Liver (tissue), 9 donors: ENCODE results near the gene TMEM44. TPM values are rescaled to one million over a fixed set of nuclear protein-coding genes. Genes with fewer than 3 reads are reported as not detected.

ENCODE experiments used
- DNase-seq: peaks from one replicate; pipeline ENCODE4 v3.0.0-alpha.2; 2017; ENCODE audit warnings: low spot score
- H3K27ac ChIP-seq, 2 donors: one replicate each; pipeline ENCODE4 v1.7.0; 2013; ENCODE audit warnings: inconsistent platforms in 2 of 2, low read length in 2 of 2, control low read depth in 1 of 2, low read depth in 1 of 2, mild to moderate bottlenecking in 1 of 2
- H3K27me3 ChIP-seq, 4 donors: one replicate each; pipeline versions ENCODE4 v1.6.1 to v1.7.0; 2013; ENCODE audit warnings: low read length in 3 of 4, inconsistent platforms in 1 of 4, mild to moderate bottlenecking in 1 of 4, moderate library complexity in 1 of 4; ENCODE audit not compliant: control insufficient read depth in 4 of 4, insufficient read depth in 4 of 4
- H3K36me3 ChIP-seq, 4 donors: one replicate each; pipeline versions ENCODE4 v1.6.1 to v1.7.0; 2013; ENCODE audit warnings: low read length in 3 of 4, mild to moderate bottlenecking in 3 of 4, low read depth in 1 of 4, moderate library complexity in 1 of 4; ENCODE audit not compliant: control insufficient read depth in 4 of 4, insufficient read depth in 3 of 4
- H3K4me1 ChIP-seq, 4 donors: one replicate each; pipeline versions ENCODE4 v1.6.1 to v1.7.0; 2013; ENCODE audit warnings: low read length in 3 of 4, mild to moderate bottlenecking in 3 of 4, moderate library complexity in 1 of 4; ENCODE audit not compliant: control insufficient read depth in 4 of 4, insufficient read depth in 4 of 4
- H3K4me3 ChIP-seq, 3 donors: one replicate each; pipeline versions ENCODE4 v1.6.1 to v1.7.0; 2013; ENCODE audit warnings: low read length in 3 of 3, control low read depth in 1 of 3, low read depth in 1 of 3, mild to moderate bottlenecking in 1 of 3
- H3K9ac ChIP-seq, 2 donors: one replicate each; pipeline ENCODE4 v1.7.0; 2013; ENCODE audit warnings: low read length in 2 of 2, mild to moderate bottlenecking in 2 of 2, moderate library complexity in 2 of 2, control low read depth in 1 of 2, low read depth in 1 of 2
- H3K9me3 ChIP-seq, 4 donors: one replicate each; pipeline versions ENCODE4 v1.6.1 to v1.7.0; 2013; ENCODE audit warnings: low read length in 3 of 4; ENCODE audit not compliant: control insufficient read depth in 4 of 4
- FOXA1 ChIP-seq: IDR thresholded peaks from 2 replicates; pipeline ENCODE4 v1.6.1; 2016; ENCODE audit warnings: antibody characterized with exemption
- FOXA2 ChIP-seq: IDR thresholded peaks from 2 replicates; pipeline ENCODE4 v1.6.1; 2016; ENCODE audit warnings: antibody characterized with exemption
- GABPA ChIP-seq, 2 donors: IDR thresholded peaks in 1 of 2; conservative IDR thresholded peaks in 1 of 2; 2 replicates each; pipeline ENCODE4 v1.6.1; 2016; ENCODE audit warnings: antibody characterized with exemption in 2 of 2, mild to moderate bottlenecking in 1 of 2, moderate library complexity in 1 of 2
- HNF4G ChIP-seq: IDR thresholded peaks from 2 replicates; pipeline ENCODE4 v1.6.1; 2016; ENCODE audit warnings: antibody characterized with exemption
- NR2F2 ChIP-seq: IDR thresholded peaks from 2 replicates; pipeline ENCODE4 v1.6.1; 2016; ENCODE audit warnings: antibody characterized with exemption
- RAD21 ChIP-seq, 2 donors: IDR thresholded peaks; 2 replicates each; pipeline ENCODE4 v1.6.1; 2016; ENCODE audit warnings: antibody characterized with exemption in 2 of 2, mild to moderate bottlenecking in 2 of 2
- RXRA ChIP-seq, 2 donors: IDR thresholded peaks; 2 replicates each; pipeline ENCODE4 v1.6.1; 2017 to 2018; ENCODE audit warnings: antibody characterized with exemption in 2 of 2, mild to moderate bottlenecking in 1 of 2
- YY1 ChIP-seq: IDR thresholded peaks from 2 replicates; pipeline ENCODE4 v1.6.1; 2016; ENCODE audit warnings: antibody characterized with exemption, mild to moderate bottlenecking
- ZBTB33 ChIP-seq: IDR thresholded peaks from 2 replicates; pipeline ENCODE4 v1.6.1; 2016; ENCODE audit warnings: antibody characterized with exemption
- WGBS: extraction: QIAGEN DNeasy Blood & Tissue Kit; methylation state at CpG from one replicate; pipeline ENCODE4 v1.1.7; 2013; 5-methylcytosine and 5-hydroxymethylcytosine counted together
- polyA plus RNA-seq, 2 donors: library from polyadenylated mRNA; stranded (reverse) in 1 of 2; unstranded in 1 of 2; fragments of 200-250 nt in 1 of 2; fragments of >200 nt in 1 of 2; fragmentation: Nextera tagmentation in 1 of 2; extraction: Ambion mirVana in 1 of 2; gene quantifications; one replicate each; pipeline versions ENCODE4 v1.2.1 to v1.2.3, GENCODE V29; 2013 to 2015
- total RNA-seq, 2 donors: library from RNA; depleted of rRNA; stranded (reverse); fragments of >200 nt; gene quantifications; one replicate each; pipeline ENCODE4 v1.2.3, GENCODE V29; 2014
- TF ChIP-seq, protein P1 (sequence below): fragments of 150-350 bp; IDR thresholded peaks from 2 replicates; pipeline ENCODE4 v1.5.1; 2017; ENCODE audit warnings: improper control_type of control experiment, low read depth, low read length; ENCODE audit not compliant: missing input control
- TF ChIP-seq, protein P2 (sequence below): IDR thresholded peaks from 2 replicates; pipeline ENCODE4 v1.6.1; 2016; ENCODE audit warnings: antibody characterized with exemption, mild to moderate bottlenecking
- TF ChIP-seq, protein P3 (sequence below): IDR thresholded peaks from 2 replicates; pipeline ENCODE4 v1.6.1; 2016; ENCODE audit warnings: antibody characterized with exemption
- donor health status: healthy.
- donor health status: healthy.
- donor health status: healthy.
- donor health status: healthy.
- donor health status: healthy.

The TMEM44 gene
- total and polyA plus RNA-seq, 4 donors = 1.8 to 5.0 (median 3.2) TPM

DNA sequence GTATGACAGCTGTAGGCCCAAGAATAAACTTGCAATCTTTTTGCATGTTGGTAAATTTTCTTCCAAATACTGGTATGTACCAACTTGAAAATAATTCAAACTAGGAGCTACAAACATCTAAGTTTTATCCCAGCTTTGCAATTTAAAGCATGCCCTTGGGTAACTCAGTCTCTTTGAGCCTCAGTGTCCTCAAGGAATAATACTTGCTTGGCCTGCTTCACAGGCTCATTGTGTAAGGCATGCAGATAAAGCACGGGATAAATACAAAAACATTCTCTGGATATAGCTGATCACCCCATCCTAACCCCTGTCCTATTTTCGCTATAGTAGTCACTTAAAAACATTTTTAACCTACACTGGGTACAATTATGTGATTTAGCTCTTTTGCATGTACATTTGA, 9.6 kb upstream of the TMEM44 start:
- 94% methylated on average over 2 of the region's 2 CpGs for WGBS
- H3K27me3 ChIP-seq = no peaks in the 10 kb centered on the region
- no peaks in the 10 kb centered on the region for H3K4me1 ChIP-seq
- H3K27ac ChIP-seq = no peak overlapping the region
- H3K9ac ChIP-seq = no peak overlapping the region
- no peak overlapping the region for H3K4me3 ChIP-seq
- no peak for DNase-seq
- TF ChIP-seq RXRA (IDR thresholded peaks at IDR 0.05) (no peak), FOXA1 (no peak), RAD21 (IDR thresholded peaks at IDR 0.05) (no peak), FOXA2 (no peak), YY1 (no peak), ZBTB33 (no peak)
- H3K36me3 ChIP-seq = peaks cover 9 to 59% (median 31%) of the 10 kb centered on the region in 4 donors
- H3K9me3 ChIP-seq = no peaks in the 10 kb centered on the region

- H3K27ac ChIP-seq = no peak overlapping the region
- H3K4me3 ChIP-seq = no peak overlapping the region
- H3K4me1 ChIP-seq = no peaks in the 10 kb centered on the region
- TF ChIP-seq HNF4G (no peak), FOXA1 (no peak), YY1 (no peak), RAD21 (IDR thresholded peaks at IDR 0.05) (no peak), GABPA (IDR thresholded peaks at IDR 0.05 in 1 of 2, conservative IDR thresholded peaks at IDR 0.05 in 1 of 2) (no peak), NR2F2 (no peak)
- TF ChIP-seq, protein P1, sequence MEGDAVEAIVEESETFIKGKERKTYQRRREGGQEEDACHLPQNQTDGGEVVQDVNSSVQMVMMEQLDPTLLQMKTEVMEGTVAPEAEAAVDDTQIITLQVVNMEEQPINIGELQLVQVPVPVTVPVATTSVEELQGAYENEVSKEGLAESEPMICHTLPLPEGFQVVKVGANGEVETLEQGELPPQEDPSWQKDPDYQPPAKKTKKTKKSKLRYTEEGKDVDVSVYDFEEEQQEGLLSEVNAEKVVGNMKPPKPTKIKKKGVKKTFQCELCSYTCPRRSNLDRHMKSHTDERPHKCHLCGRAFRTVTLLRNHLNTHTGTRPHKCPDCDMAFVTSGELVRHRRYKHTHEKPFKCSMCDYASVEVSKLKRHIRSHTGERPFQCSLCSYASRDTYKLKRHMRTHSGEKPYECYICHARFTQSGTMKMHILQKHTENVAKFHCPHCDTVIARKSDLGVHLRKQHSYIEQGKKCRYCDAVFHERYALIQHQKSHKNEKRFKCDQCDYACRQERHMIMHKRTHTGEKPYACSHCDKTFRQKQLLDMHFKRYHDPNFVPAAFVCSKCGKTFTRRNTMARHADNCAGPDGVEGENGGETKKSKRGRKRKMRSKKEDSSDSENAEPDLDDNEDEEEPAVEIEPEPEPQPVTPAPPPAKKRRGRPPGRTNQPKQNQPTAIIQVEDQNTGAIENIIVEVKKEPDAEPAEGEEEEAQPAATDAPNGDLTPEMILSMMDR = no peak
- TF ChIP-seq, protein P2, sequence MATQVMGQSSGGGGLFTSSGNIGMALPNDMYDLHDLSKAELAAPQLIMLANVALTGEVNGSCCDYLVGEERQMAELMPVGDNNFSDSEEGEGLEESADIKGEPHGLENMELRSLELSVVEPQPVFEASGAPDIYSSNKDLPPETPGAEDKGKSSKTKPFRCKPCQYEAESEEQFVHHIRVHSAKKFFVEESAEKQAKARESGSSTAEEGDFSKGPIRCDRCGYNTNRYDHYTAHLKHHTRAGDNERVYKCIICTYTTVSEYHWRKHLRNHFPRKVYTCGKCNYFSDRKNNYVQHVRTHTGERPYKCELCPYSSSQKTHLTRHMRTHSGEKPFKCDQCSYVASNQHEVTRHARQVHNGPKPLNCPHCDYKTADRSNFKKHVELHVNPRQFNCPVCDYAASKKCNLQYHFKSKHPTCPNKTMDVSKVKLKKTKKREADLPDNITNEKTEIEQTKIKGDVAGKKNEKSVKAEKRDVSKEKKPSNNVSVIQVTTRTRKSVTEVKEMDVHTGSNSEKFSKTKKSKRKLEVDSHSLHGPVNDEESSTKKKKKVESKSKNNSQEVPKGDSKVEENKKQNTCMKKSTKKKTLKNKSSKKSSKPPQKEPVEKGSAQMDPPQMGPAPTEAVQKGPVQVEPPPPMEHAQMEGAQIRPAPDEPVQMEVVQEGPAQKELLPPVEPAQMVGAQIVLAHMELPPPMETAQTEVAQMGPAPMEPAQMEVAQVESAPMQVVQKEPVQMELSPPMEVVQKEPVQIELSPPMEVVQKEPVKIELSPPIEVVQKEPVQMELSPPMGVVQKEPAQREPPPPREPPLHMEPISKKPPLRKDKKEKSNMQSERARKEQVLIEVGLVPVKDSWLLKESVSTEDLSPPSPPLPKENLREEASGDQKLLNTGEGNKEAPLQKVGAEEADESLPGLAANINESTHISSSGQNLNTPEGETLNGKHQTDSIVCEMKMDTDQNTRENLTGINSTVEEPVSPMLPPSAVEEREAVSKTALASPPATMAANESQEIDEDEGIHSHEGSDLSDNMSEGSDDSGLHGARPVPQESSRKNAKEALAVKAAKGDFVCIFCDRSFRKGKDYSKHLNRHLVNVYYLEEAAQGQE = no peak
- TF ChIP-seq, protein P3, sequence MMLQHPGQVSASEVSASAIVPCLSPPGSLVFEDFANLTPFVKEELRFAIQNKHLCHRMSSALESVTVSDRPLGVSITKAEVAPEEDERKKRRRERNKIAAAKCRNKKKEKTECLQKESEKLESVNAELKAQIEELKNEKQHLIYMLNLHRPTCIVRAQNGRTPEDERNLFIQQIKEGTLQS = no peak
- H3K36me3 ChIP-seq = peaks cover 7 to 48% (median 24%) of the 10 kb centered on the region in 4 donors
- 83% methylated on average over 7 of the region's 7 CpGs for WGBS
- DNase-seq = no peak
- H3K9ac ChIP-seq = no peak overlapping the region
- H3K27me3 ChIP-seq = no peaks in the 10 kb centered on the region
- H3K9me3 ChIP-seq = no peaks in the 10 kb centered on the region
Measured at GRCh38 chr3:194640829-194641228, 7.6 kb upstream of the TMEM44 start.
